H1 (cell line): ENCODE results near the gene SPEM3. TPM values are rescaled to one million over a fixed set of nuclear protein-coding genes. Genes with fewer than 3 reads are reported as not detected.

Experiments
- CTCF ChIA-PET: fragments of 300-600 bp; sonication (Branson Sonifier 250); formaldehyde crosslinking; loops from one replicate; lab custom pipeline; 2021; ENCODE audit not compliant: partially characterized antibody; lab: Charles Lee
- POLR2A ChIA-PET: fragments of 300-600 bp; sonication (Branson Sonifier 250); formaldehyde crosslinking; loops from one replicate; lab custom pipeline; 2021; ENCODE audit warnings: inconsistent platforms; ENCODE audit not compliant: partially characterized antibody; lab: Charles Lee
- DNase-seq, 2 experiments: peaks; one replicate each; pipeline versions ENCODE4 v3.0.0 to v3.0.0-alpha.2; 2010 to 2022; ENCODE audit warnings: low spot score in 2 of 2, low read depth in 1 of 2, mixed read lengths in 1 of 2
- FAIRE-seq: peaks from 2 replicates; lab custom pipeline; 2011; peaks lifted over from hg19 to GRCh38; lab: Jason Lieb, UNC
- H2AFZ ChIP-seq: 2 replicates; pipeline ENCODE4 v1.8.1; 2012; ENCODE audit warnings: low read length, inconsistent platforms
- H2AK5ac ChIP-seq: 2 replicates; pipeline ENCODE4 v1.6.1; 2013; ENCODE audit warnings: low read depth, low read length
- H2BK120ac ChIP-seq: replicated peaks from 2 replicates; pipeline ENCODE3; 2013; ENCODE audit warnings: low read depth, low read length, inconsistent platforms
- H2BK12ac ChIP-seq: 2 replicates; pipeline ENCODE4 v1.6.1; 2013; ENCODE audit warnings: low read depth, low read length
- H2BK15ac ChIP-seq: 2 replicates; pipeline ENCODE4 v1.6.1; 2013; ENCODE audit warnings: low read length
- H2BK20ac ChIP-seq: 2 replicates; pipeline ENCODE4 v1.6.1; 2013; ENCODE audit warnings: low read length
- H2BK5ac ChIP-seq: 2 replicates; pipeline ENCODE4 v1.6.1; 2013; ENCODE audit warnings: low read depth, low read length
- H3K14ac ChIP-seq: 2 replicates; pipeline ENCODE4 v1.6.1; 2013; ENCODE audit warnings: inconsistent platforms; ENCODE audit not compliant: insufficient read length
- H3K18ac ChIP-seq: 2 replicates; pipeline ENCODE4 v1.6.1; 2013; ENCODE audit warnings: low read length; ENCODE audit errors: extremely low read depth
- H3K23ac ChIP-seq: 2 replicates; pipeline ENCODE4 v1.6.1; 2013; ENCODE audit warnings: inconsistent platforms; ENCODE audit not compliant: insufficient read length
- H3K23me2 ChIP-seq: 2 replicates; pipeline ENCODE4 v1.6.1; 2013; ENCODE audit warnings: low read depth, low read length
- H3K27ac ChIP-seq: 2 replicates; pipeline ENCODE4 v1.6.1; 2011; ENCODE audit warnings: low read depth, low read length, inconsistent platforms
- H3K27me3 ChIP-seq, 4 experiments: replicated peaks in 1 of 4; 1 replicate in 1 of 4; 2 replicates in 3 of 4; pipeline versions ENCODE4 v1.6.1 to v1.8.1; 2011 to 2013; ENCODE audit warnings: low read length in 3 of 4, mild to moderate bottlenecking in 3 of 4, inconsistent platforms in 2 of 4, mixed read lengths in 2 of 4, moderate library complexity in 1 of 4; ENCODE audit not compliant: control insufficient read depth in 3 of 4, insufficient read depth in 3 of 4; ENCODE audit errors: extremely low read depth in 1 of 4
- H3K36me3 ChIP-seq, 4 experiments: 2 replicates each; pipeline versions ENCODE4 v1.6.1 to v1.8.1; 2011 to 2013; ENCODE audit warnings: mild to moderate bottlenecking in 4 of 4, low read length in 3 of 4, moderate library complexity in 2 of 4, control low read depth in 1 of 4, inconsistent platforms in 1 of 4; ENCODE audit not compliant: insufficient read depth in 4 of 4, control insufficient read depth in 2 of 4
- H3K4ac ChIP-seq: replicated peaks from 2 replicates; pipeline ENCODE3; 2013; ENCODE audit warnings: low read length, low read depth, mixed read lengths, inconsistent platforms; ENCODE audit not compliant: insufficient read length
- H3K4me1 ChIP-seq, 4 experiments: replicated peaks in 1 of 4; 1 replicate in 1 of 4; 2 replicates in 3 of 4; pipeline versions ENCODE4 v1.6.1 to v1.8.1; 2011 to 2013; ENCODE audit warnings: low read length in 3 of 4, inconsistent platforms in 2 of 4, mixed read lengths in 1 of 4; ENCODE audit not compliant: insufficient read depth in 4 of 4, control insufficient read depth in 3 of 4
- H3K4me2 ChIP-seq, 2 experiments: 2 replicates each; pipeline versions ENCODE4 v1.6.1 to v1.8.1; 2011 to 2013; ENCODE audit warnings: low read depth in 2 of 2, low read length in 2 of 2, control low read depth in 1 of 2, inconsistent platforms in 1 of 2, mild to moderate bottlenecking in 1 of 2; ENCODE audit not compliant: insufficient read depth in 1 of 2
- H3K4me3 ChIP-seq, 4 experiments: fragments of 200-600, 300-600 bp in 1 of 4; sonication (generic), shearing (Covaris generic), sonication (Bioruptor Twin) in 1 of 4; 2 replicates each; pipeline versions ENCODE4 v1.5.1 to v1.8.1; 2011 to 2016; ENCODE audit warnings: low read length in 4 of 4, low read depth in 3 of 4, control low read depth in 2 of 4, inconsistent platforms in 2 of 4, mild to moderate bottlenecking in 2 of 4, mixed read lengths in 1 of 4, moderate library complexity in 1 of 4; ENCODE audit not compliant: insufficient read depth in 2 of 4; ENCODE audit errors: extremely low read depth in 1 of 4
- H3K56ac ChIP-seq: replicated peaks from 2 replicates; pipeline ENCODE3; 2013; ENCODE audit warnings: low read depth, mild to moderate bottlenecking, mixed read lengths, low read length, inconsistent platforms; ENCODE audit not compliant: insufficient read length
- H3K79me1 ChIP-seq: 2 replicates; pipeline ENCODE4 v1.6.1; 2013; ENCODE audit warnings: low read depth, low read length, control low read depth
- H3K79me2 ChIP-seq, 2 experiments: 2 replicates each; pipeline versions ENCODE4 v1.6.1 to v1.8.1; 2012 to 2013; ENCODE audit warnings: low read length in 2 of 2, mild to moderate bottlenecking in 2 of 2, inconsistent platforms in 1 of 2; ENCODE audit not compliant: insufficient read depth in 2 of 2, control insufficient read depth in 1 of 2
- H3K9ac ChIP-seq, 4 experiments: replicated peaks in 1 of 4; 1 replicate in 1 of 4; 2 replicates in 3 of 4; pipeline versions ENCODE4 v1.6.1 to v1.8.1; 2011 to 2013; ENCODE audit warnings: low read depth in 3 of 4, low read length in 3 of 4, control low read depth in 2 of 4, mild to moderate bottlenecking in 2 of 4, moderate library complexity in 2 of 4, inconsistent platforms in 1 of 4; ENCODE audit errors: extremely low read depth in 1 of 4
- H3K9me3 ChIP-seq, 2 experiments: 2 replicates each; pipeline versions ENCODE4 v1.6.1 to v1.8.1; 2012 to 2013; ENCODE audit warnings: mild to moderate bottlenecking in 2 of 2, moderate library complexity in 2 of 2, control low read depth in 1 of 2, inconsistent platforms in 1 of 2, low read depth in 1 of 2, low read length in 1 of 2, mixed read lengths in 1 of 2; ENCODE audit not compliant: insufficient read depth in 2 of 2
- H4K20me1 ChIP-seq, 2 experiments: replicated peaks in 1 of 2; 2 replicates each; pipeline versions ENCODE3 to v1.8.1; 2011 to 2013; ENCODE audit warnings: inconsistent platforms in 2 of 2, low read length in 2 of 2, mild to moderate bottlenecking in 1 of 2; ENCODE audit not compliant: insufficient read depth in 2 of 2, control insufficient read depth in 1 of 2
- H4K5ac ChIP-seq: 2 replicates; pipeline ENCODE4 v1.6.1; 2013; ENCODE audit warnings: low read length, low read depth, mixed read lengths, inconsistent platforms; ENCODE audit not compliant: insufficient read length
- H4K8ac ChIP-seq: 2 replicates; pipeline ENCODE4 v1.8.0; 2013; ENCODE audit warnings: mild to moderate bottlenecking, moderate library complexity, low read length, inconsistent platforms; ENCODE audit not compliant: insufficient read depth; ENCODE audit errors: extremely low read depth
- H4K91ac ChIP-seq: replicated peaks from 2 replicates; pipeline ENCODE3; 2013; ENCODE audit warnings: low read length, mixed read lengths, inconsistent platforms; ENCODE audit not compliant: insufficient read length
- CBX5 ChIP-seq: fragments of 300-800, 300-1000 bp; sonication (generic); IDR thresholded peaks from 2 replicates; pipeline ENCODE4 v1.7.1; 2016; ENCODE audit warnings: antibody characterized with exemption, low read length, low read depth
- KDM4A ChIP-seq: IDR thresholded peaks from one replicate; pipeline ENCODE4 v1.7.1; 2012; ENCODE audit warnings: low read depth, mild to moderate bottlenecking, moderate library complexity, low read length, inconsistent platforms; ENCODE audit not compliant: severe bottlenecking
- SUZ12 ChIP-seq: fragments of 200-600 bp; sonication (generic); IDR thresholded peaks from 2 replicates; pipeline ENCODE4 v1.6.1; 2012; ENCODE audit warnings: mild to moderate bottlenecking, inconsistent platforms, low read length, moderate library complexity, mixed read lengths
- WGBS, 2 experiments: shearing (Covaris generic) in 1 of 2; methylation state at CpG; one replicate each; pipeline versions ENCODE4 v1.1.6 to v1.1.7; 2013 to 2015; ENCODE audit warnings: low lambda C conversion rate in 2 of 2, mixed read lengths in 2 of 2, inconsistent platforms in 1 of 2, low coverage in 1 of 2, missing lambda C conversion rate in 1 of 2; ENCODE audit not compliant: insufficient replicate concordance in 2 of 2, insufficient coverage in 1 of 2, insufficient read length in 1 of 2; ENCODE audit errors: extremely low coverage in 1 of 2, missing lambda C conversion rate in 1 of 2; 5-methylcytosine and 5-hydroxymethylcytosine counted together
- polyA plus RNA-seq, 7 experiments: library from polyadenylated mRNA; depleted of rRNA in 3 of 7; stranded (reverse) in 5 of 7; unstranded in 2 of 7; fragments of >200 nt in 5 of 7; fragments of 200-250 nt in 2 of 7; gene quantifications; 1 replicate in 5 of 7; 2 replicates in 1 of 7; 4 replicates in 1 of 7; pipeline versions ENCODE4 v1.2.1 to v1.2.3, GENCODE V29; 2011 to 2013; ENCODE audit warnings: missing spikeins in 2 of 7, mixed read lengths in 2 of 7
- total RNA-seq: library from RNA; stranded (reverse); fragmentation: NEBNext Ultra II Directional; extraction: Animal tissue kit (Norgen Biotek cat#: 25700); gene quantifications from 2 replicates; pipeline ENCODE4 v1.2.1, GENCODE V29; 2021
- TF ChIP-seq, protein P1 (sequence below): IDR thresholded peaks from 2 replicates; pipeline ENCODE4 v1.6.1; 2011; ENCODE audit warnings: low read depth, mild to moderate bottlenecking, low read length; ENCODE audit not compliant: insufficient read depth

SPEM3 gene
- total and polyA plus RNA-seq, 2 of the 8 experiments (the other 6 are each of a cell fraction or from before 2014, with no cell fraction given), result 0.02 TPM; not detected in 1

DNA sequence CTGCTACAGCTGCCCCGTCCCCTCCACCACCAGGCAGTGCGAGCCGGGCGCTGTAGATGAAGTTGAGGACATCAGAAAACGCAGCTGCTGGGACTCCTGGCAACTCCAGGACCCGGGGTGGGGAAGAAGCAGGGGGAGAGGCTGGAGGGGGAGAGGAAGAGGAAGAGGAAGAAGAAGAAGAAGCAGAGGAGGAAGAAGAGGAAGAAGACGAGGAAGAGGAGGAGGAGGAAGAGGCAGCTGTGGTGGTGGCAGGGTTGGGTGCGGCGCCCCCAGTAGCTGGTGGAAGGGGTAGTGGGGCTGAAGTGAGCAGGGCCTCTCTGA, 37.6 kb downstream of the SPEM3 start:
- no peak overlapping the region for H3K4ac ChIP-seq
- FAIRE-seq, result no peak
- ChIA-PET POLR2A (interaction anchor here (0.9 to 13.8 kb wide), 5 partner anchors 15 to 94 kb away, joined by 3 to 200 read pairs (median 4); partner anchors contain the start of genes POLR2A, SLC35G6, TMEM102 and TMEM256), CTCF (interaction anchor here (1.0 to 1.5 kb wide), 5 partner anchors 9 to 92 kb away, joined by 3 to 8 read pairs (median 3); partner anchors contain the start of gene TNFSF13)
- no peak overlapping the region for H2BK20ac ChIP-seq
- no peak overlapping the region for H2BK15ac ChIP-seq
- H2AK5ac ChIP-seq, result no peak overlapping the region
- no peak overlapping the region for H3K56ac ChIP-seq
- H3K79me2 ChIP-seq, result no peaks in the 10 kb centered on the region; a peak in 1 of 4 replicates
- H3K9me3 ChIP-seq, result no peaks in the 10 kb centered on the region
- peaks cover 2% of the 10 kb centered on the region; the same call in 1 of the 2 replicates for H3K79me1 ChIP-seq
- H3K27ac ChIP-seq, result no peak overlapping the region
- H4K8ac ChIP-seq, result no peak overlapping the region
- no peak overlapping the region; the same call in 1 of the 2 replicates for H2BK5ac ChIP-seq
- no peak overlapping the region for H2BK120ac ChIP-seq
- H4K91ac ChIP-seq, result no peak overlapping the region
- no peak overlapping the region for H3K14ac ChIP-seq
- H3K23ac ChIP-seq, result no peak overlapping the region
- no peak overlapping the region for H4K5ac ChIP-seq
- peaks cover 0 to 6% (median 3%) of the 10 kb centered on the region in 4 experiments; a peak in 4 of 7 replicates for H3K4me1 ChIP-seq
- H3K9ac ChIP-seq, result no peak overlapping the region
- no peak overlapping the region for H3K4me2 ChIP-seq
- H4K20me1 ChIP-seq, result peaks cover 0 to 1% of the 10 kb centered on the region in 2 experiments
- H3K27me3 ChIP-seq, result no peaks in the 10 kb centered on the region
- H3K4me3 ChIP-seq, result no peak overlapping the region
- H2BK12ac ChIP-seq, result no peak overlapping the region
- H3K36me3 ChIP-seq, result peaks cover 0 to 3% (median under 1%) of the 10 kb centered on the region in 4 experiments; a peak in 3 of 8 replicates
- H3K23me2 ChIP-seq, result no peaks in the 10 kb centered on the region
- no peak overlapping the region for H2AFZ ChIP-seq
- no peak for DNase-seq
- 98% methylated on average over 7 of the region's 9 CpGs; no CpG with 5 or more reads in 1 of the 2 experiments for WGBS, 2 experiments
- no peak overlapping the region for H3K18ac ChIP-seq
- TF ChIP-seq CBX5, result no peak
- TF ChIP-seq, protein P1, sequence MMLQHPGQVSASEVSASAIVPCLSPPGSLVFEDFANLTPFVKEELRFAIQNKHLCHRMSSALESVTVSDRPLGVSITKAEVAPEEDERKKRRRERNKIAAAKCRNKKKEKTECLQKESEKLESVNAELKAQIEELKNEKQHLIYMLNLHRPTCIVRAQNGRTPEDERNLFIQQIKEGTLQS, result no peak
- TF ChIP-seq SUZ12, result no peak
- no peak for TF ChIP-seq KDM4A
